ENCODE results near the gene CSNK2B. TPM values are rescaled to one million over a fixed set of nuclear protein-coding genes. Genes with fewer than 3 reads are reported as not detected.

The CSNK2B gene
- total RNA-seq, 1 experiment from 2014 or later: 173 TPM

- ChIA-PET CTCF (no interaction called here), POLR2A (ENCODE audit: unreplicated experiment) (interaction anchor here (0.6 kb wide), 1 partner anchor 32 kb away, joined by 8 read pairs; no protein-coding TSS in a partner anchor)
- BruUV-seq (replicated peaks): no TSS peak
- peaks cover 20% of the 10 kb centered on the region for H3F3A ChIP-seq (ENCODE audit: insufficient read depth, low read depth)
- no peaks in the 10 kb centered on the region for H3K27me3 ChIP-seq (ENCODE audit: insufficient read depth, low read depth)
- H3K9me3 ChIP-seq (ENCODE audit: insufficient read depth, low read depth): no peaks in the 10 kb centered on the region
- no peak for DNase-seq
- no peaks in the 10 kb centered on the region for H3K9me2 ChIP-seq (ENCODE audit: insufficient read depth)
- peaks cover 46% of the 10 kb centered on the region for H3K79me2 ChIP-seq (ENCODE audit: low read depth)
- H3K4me1 ChIP-seq (replicated peaks; ENCODE audit: insufficient read depth): peaks cover 27% of the 10 kb centered on the region
- intact Hi-C loops (cut with micrococcal nuclease; ENCODE audit: unreplicated experiment): no loop called here
- peaks cover 4% of the 10 kb centered on the region; the same call in 1 of the 2 replicates for H3K36me3 ChIP-seq (ENCODE audit: low read depth)
- peaks cover 19% of the 10 kb centered on the region; the same call in 1 of the 2 replicates for H4K20me1 ChIP-seq (ENCODE audit: insufficient read depth)
- no peak within 1 kb of the TSS for H2AFZ ChIP-seq
- H3K4me3 ChIP-seq: no peak within 1 kb of the TSS
- no peak within 1 kb of the TSS for H3K27ac ChIP-seq
- no peak within 1 kb of the TSS for H3K4me2 ChIP-seq
- TF ChIP-seq EZH2 (IDR thresholded peaks at IDR 0.05; ENCODE audit: low read depth) (no peak), CTCF (conservative IDR thresholded peaks at IDR 0.05) (no peak)
These were observed 10.3 kb upstream of the CSNK2B start, which contains the start of gene APOM for GRCh38 chr6:31655349-31656237. TSS of gene APOM (plus strand) at chr6:31655894. CDS start at chr6:31655967, 73 bp downstream.

- Histone ChIP-seq H3K27me3 (ENCODE audit: insufficient read depth, low read depth) (no peaks in the 10 kb centered on the region), H3K4me2 (0 out of 2 replicates have a peak overlapping the region, but pooled peaks have one; percentile 88), H4K20me1 (ENCODE audit: insufficient read depth) (0 out of 2 replicates have a peak, but pooled peaks cover 7% of the 10 kb centered on the region), H3K4me3 (no peak overlapping the region), H3K27ac (no peak overlapping the region), H3F3A (ENCODE audit: insufficient read depth, low read depth) (peaks cover 30% of the 10 kb centered on the region), H3K9me2 (ENCODE audit: insufficient read depth) (no peaks in the 10 kb centered on the region), H3K79me2 (ENCODE audit: low read depth) (peaks cover 33% of the 10 kb centered on the region), H3K4me1 (replicated peaks; ENCODE audit: insufficient read depth) (peaks cover 19% of the 10 kb centered on the region), H3K9me3 (ENCODE audit: insufficient read depth, low read depth) (no peaks in the 10 kb centered on the region), H3K36me3 (ENCODE audit: low read depth) (0 out of 2 replicates have a peak, but pooled peaks cover 4% of the 10 kb centered on the region), H2AFZ (no peak overlapping the region)
- CTCF ChIA-PET: interaction anchor here (0.7 kb wide), 1 partner anchor 273 kb away, joined by 3 read pairs; no protein-coding TSS in a partner anchor
- TF ChIP-seq CTCF (conservative IDR thresholded peaks at IDR 0.05) (no peak), EZH2 (IDR thresholded peaks at IDR 0.05; ENCODE audit: low read depth) (no peak)
- intact Hi-C loops (cut with micrococcal nuclease; ENCODE audit: unreplicated experiment): no loop called here
- BruUV-seq (replicated peaks): no TSS peak
- POLR2A ChIA-PET (ENCODE audit: unreplicated experiment): interaction anchor here (0.6 kb wide), 1 partner anchor 110 kb away, joined by 10 read pairs; the partner anchor contains the start of gene NFKBIL1
- DNase-seq: no peak
These were observed 8.3 kb upstream of the CSNK2B start for GRCh38 chr6:31657406-31658157.

DNA sequence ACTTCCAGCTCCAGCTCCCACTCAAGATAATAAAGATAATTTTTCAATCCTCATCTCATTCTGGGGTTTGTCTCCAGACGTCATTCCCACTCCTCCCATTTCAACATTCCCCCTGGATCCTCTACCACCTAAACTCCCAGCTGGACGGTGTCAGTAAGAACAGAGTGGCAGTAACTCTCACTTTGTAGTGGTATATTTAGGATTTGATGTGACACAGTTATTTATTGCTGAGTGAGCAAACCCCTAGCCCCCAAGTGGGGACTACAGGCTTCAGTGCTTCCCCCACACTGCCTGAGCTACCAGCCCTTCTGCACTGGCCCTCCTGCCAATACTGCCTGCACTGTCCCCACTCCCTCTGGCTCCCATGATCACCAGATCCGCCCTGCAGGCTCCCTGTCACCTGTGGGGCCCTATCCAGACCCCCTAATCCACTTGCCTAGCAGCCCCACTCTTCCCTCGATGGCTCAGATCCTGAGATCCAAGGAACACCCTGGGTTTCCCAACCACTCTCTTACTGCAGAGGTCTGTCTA, 7.7 kb upstream of the CSNK2B start:
- Histone ChIP-seq H3K4me2 (peak overlapping the region; percentile 88; the same call in 1 of the 2 replicates), H4K20me1 (ENCODE audit: insufficient read depth) (0 out of 2 replicates have a peak, but pooled peaks cover 7% of the 10 kb centered on the region), H3F3A (ENCODE audit: insufficient read depth, low read depth) (peaks cover 24% of the 10 kb centered on the region), H3K4me3 (no peak overlapping the region; the same call in 1 of the 2 replicates), H2AFZ (no peak overlapping the region), H3K27ac (no peak overlapping the region), H3K4me1 (replicated peaks; ENCODE audit: insufficient read depth) (peaks cover 20% of the 10 kb centered on the region), H3K27me3 (ENCODE audit: insufficient read depth, low read depth) (no peaks in the 10 kb centered on the region), H3K9me3 (ENCODE audit: insufficient read depth, low read depth) (no peaks in the 10 kb centered on the region), H3K36me3 (ENCODE audit: low read depth) (0 out of 2 replicates have a peak, but pooled peaks cover 5% of the 10 kb centered on the region), H3K9me2 (ENCODE audit: insufficient read depth) (no peaks in the 10 kb centered on the region), H3K79me2 (ENCODE audit: low read depth) (peaks cover 35% of the 10 kb centered on the region)
- TF ChIP-seq EZH2 (IDR thresholded peaks at IDR 0.05; ENCODE audit: low read depth): no peak
- no peak for TF ChIP-seq CTCF (conservative IDR thresholded peaks at IDR 0.05)
- ChIA-PET CTCF (no interaction called here), POLR2A (ENCODE audit: unreplicated experiment) (no interaction called here)
- intact Hi-C loops (cut with micrococcal nuclease; ENCODE audit: unreplicated experiment): no loop called here
- no TSS peak for BruUV-seq (replicated peaks)
- no peak for DNase-seq
